Measurements from ENCODE around the gene PREP. TPM values are rescaled to one million over a fixed set of nuclear protein-coding genes. Genes with fewer than 3 reads are reported as not detected.
"Not testable (repeated sequence)": the region's sequence is repeated elsewhere in the genome, so short reads cannot be mapped to it uniquely, and the experiment has no call there.

The PREP gene
- total RNA-seq (2014; rRNA removed; shearing (Covaris generic); ENCODE audit: low replicate concordance): 15.9 and 34.6 TPM in 2 replicates

DNA sequence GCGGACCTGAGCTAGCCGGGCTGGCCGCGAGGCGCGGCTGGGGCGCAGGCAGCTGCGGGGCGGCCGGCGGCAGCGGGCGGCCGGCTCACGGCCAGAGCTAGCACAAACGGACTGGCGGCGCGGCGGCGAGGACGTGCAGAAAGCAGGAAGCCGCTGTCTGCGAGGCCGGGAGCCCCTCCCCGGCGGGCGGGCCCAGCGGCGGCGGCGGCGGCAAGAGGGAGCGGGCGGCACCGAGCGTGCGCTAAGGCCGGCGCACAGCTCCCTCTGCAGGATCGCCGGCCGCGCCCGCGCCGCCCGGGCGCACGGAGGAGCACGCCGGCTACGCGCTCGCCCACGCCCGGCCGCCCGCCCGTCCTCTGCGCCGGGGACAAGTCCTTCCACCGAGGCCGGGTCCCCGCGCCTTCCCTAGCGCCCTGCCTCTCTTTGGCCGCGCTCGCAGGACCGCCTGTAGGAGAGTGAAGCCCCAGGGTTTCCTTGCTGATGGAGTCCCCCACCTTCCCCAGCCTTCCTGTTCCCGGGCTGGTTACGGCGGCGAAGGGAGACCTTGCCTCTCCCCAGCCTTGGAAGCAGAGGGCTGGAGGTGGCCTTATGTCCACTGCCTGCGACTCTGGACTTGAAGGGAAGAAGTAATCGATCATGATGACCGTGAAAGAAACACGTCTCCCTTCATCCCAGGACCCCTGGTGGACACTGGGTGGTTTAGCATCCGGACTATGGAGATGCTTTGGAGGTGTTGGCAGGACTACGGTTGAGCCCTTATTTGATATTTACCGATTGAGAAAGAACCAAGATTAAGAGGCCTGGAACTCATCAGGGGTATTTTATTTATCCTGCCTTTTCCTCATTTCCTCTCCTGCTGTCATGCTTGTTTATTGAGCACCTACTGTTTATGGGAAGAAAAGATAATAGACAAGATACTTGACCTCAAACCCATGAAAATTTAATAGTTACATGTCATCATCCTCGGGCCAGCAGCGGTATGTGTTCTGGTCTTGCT is at the start of gene PREP:
TSS of gene PREP (minus strand) at position 144 of the 997 bp plus-strand sequence. CDS start 191 bp downstream, outside the sequence.
- H3K9me3 ChIP-seq: no peaks in the 10 kb centered on the region
- no peaks in the 10 kb centered on the region for H3K36me3 ChIP-seq
- peak; percentile 90 for DNase-seq
- no peaks in the 10 kb centered on the region for H3K27me3 ChIP-seq
- peak within 1 kb of the TSS; percentile 95 for H3K4me3 ChIP-seq

DNA sequence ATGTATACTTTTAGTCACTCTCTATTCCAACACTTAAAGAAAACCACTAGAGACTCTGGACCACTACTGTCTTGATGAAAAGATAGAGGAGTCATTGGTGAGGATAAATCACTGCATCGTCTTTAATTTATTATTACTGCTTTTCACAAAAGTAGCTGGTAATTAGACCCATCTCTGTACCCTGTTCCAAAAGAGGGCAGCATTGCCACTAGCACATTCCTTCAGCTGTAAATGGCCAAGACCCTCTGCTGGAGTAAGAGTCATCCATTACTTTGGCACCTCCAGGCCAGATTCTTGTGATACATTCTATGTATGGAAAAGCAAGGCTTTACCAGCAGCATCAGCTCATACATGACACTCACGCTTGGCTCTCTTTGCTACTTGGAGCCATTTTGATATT is 49.5 kb upstream of the PREP start:
- Histone ChIP-seq H3K27me3 (no peaks in the 10 kb centered on the region), H3K36me3 (no peaks in the 10 kb centered on the region), H3K9me3 (no peaks in the 10 kb centered on the region), H3K4me3 (no peak overlapping the region)
- DNase-seq: no peak

DNA sequence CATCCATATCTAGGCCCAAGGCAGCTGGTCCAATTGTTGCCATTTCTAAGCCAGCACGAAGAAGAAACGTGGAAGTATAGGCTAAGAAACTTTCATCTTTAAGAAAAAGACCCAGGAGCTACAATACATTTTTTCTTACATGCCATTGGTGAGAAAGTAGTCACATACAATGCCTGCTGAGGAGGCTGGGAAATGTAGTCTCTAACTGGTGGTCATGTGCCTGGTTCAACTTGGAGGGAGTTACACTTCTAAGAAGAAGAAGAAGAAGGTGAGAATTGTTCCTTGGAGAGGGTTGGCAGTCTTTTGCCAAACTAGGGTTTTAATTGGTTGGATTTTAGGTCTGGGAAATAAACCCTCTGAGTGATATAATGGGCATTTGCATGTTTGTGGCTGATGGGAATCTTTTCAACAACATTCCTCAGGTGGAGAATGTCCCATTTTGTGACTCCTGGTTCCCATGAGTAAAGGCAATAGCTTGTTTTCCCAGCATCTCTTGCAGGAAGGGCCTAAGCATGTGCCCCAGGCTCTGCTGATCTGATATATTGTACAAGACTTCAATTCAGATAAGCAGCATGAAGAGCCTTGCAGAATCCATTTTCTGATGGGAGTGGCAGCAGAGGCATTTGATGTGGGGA is 47.0 kb upstream of the PREP start:
- H3K36me3 ChIP-seq: no peaks in the 10 kb centered on the region
- no peak for DNase-seq

DNA sequence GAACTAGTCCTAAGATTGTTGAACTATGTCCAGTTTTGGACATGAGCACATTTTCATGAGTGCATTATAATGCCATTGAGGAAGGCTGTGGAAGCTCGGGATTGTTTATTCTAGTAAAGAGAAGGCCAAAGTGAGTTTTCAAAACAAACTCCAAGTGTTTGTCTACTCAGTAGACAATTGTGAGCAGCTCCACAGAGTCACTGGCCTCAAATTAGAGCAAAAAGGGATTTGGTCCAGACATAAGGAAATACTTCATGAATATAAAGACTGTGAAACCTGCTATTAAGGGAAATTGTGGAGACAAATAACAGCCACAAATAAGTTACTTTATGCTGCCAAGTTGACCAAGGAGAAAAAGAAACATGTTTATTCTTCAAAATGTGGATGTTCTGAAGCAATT is 42.6 kb upstream of the PREP start:
- DNase-seq: no peak
- Histone ChIP-seq H3K27me3 (no peaks in the 10 kb centered on the region), H3K36me3 (no peaks in the 10 kb centered on the region), H3K4me3 (no peak overlapping the region), H3K9me3 (peaks cover 2% of the 10 kb centered on the region; the same call in 1 of the 2 replicates)

More for the DNA sequence above, 47.0 kb upstream of the PREP start:
- Histone ChIP-seq H3K27me3 (no peaks in the 10 kb centered on the region), H3K9me3 (no peaks in the 10 kb centered on the region), H3K4me3 (no peak overlapping the region)

DNA sequence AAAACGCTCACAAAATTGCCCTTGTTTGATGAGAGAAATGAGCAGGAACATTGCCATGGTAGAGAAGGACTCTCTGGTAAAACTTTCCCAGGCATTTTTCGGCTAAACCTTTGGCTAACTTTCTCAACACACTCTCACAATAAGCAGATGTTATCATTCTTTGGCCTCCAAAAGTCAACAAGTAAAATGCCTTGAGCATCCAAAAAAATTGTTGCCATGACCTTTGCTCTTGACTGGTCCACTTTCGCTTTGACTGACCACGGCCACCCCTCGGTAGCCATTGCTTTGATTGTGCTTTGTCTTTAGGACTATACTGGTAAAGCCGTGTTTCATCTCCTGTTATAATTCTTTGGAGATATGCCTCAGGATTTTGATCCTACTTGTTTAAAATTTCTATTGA is 41.1 kb upstream of the PREP start:
- Histone ChIP-seq H3K36me3 (no peaks in the 10 kb centered on the region), H3K4me3 (no peak overlapping the region), H3K27me3 (no peaks in the 10 kb centered on the region), H3K9me3 (peaks cover 2% of the 10 kb centered on the region; the same call in 1 of the 2 replicates)
- DNase-seq: no peak

DNA sequence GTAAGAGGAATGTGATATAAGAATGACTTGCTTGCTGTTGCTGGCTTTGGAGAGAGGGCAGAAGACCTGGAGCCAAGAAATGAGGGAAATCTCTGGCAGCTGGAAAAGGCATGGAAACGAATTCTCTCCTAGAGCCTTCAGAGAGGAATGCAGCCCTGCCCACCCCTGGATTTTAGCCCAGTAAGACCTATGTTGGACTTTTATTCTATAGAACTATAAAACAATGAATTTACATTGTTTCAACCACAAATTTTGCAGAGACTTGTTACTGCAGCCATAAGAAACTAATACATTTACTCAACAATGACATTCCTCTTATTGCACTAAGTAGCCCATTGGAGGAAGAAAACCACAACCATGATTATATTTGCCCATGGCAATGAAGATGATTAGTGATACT is 39.5 kb upstream of the PREP start:
- Histone ChIP-seq H3K36me3 (no peaks in the 10 kb centered on the region), H3K9me3 (peaks cover 2% of the 10 kb centered on the region; the same call in 1 of the 2 replicates)
- peak; percentile 45 for DNase-seq

DNA sequence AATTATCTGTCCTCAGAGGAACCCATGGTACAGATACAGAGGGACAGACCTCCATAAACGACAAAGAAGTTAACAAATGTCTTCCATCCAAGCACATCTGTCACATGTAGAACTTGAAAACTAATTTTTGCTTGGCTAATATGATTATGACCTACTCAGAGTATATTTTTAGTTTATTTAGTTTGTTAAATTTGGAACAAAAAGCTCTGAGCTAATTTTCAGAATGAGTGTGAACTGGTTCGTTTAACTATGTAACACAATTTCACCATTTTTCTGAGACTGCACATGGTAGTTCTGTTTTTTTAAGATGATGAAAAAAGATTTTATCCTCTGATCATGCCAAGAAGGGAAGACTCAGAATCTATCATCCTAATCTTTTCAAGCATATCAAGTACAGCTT is 34.4 kb upstream of the PREP start:
- no peaks in the 10 kb centered on the region for H3K27me3 ChIP-seq
- H3K9me3 ChIP-seq: no peaks in the 10 kb centered on the region; the same call in 1 of the 2 replicates
- no peaks in the 10 kb centered on the region for H3K36me3 ChIP-seq
- no peak overlapping the region for H3K4me3 ChIP-seq
- no peak for DNase-seq

More for the DNA sequence above, 39.5 kb upstream of the PREP start:
- no peak overlapping the region for H3K4me3 ChIP-seq
- no peaks in the 10 kb centered on the region for H3K27me3 ChIP-seq

DNA sequence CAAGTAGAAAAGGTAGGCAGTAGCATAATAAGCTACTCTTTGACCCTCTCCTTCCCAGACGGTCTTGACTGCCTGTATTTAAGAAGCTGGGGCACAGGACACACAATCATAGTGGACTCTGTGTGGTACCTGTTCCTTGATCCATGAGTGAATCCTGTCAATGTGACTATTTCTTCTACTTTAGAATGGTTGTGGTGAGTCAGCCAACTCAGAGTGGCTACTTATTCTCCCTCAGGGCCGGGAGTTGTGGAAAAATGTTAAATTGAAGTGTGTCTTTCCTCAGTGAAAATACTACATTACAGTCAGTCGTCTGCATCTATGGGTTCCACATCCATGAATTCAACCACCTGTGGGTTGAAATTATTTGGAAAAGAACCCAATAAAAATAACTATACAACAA is 30.8 kb upstream of the PREP start:
- H3K9me3 ChIP-seq: no peaks in the 10 kb centered on the region; the same call in 1 of the 2 replicates
- no peaks in the 10 kb centered on the region for H3K36me3 ChIP-seq
- no peak overlapping the region for H3K4me3 ChIP-seq
- DNase-seq: no peak
- no peaks in the 10 kb centered on the region for H3K27me3 ChIP-seq

DNA sequence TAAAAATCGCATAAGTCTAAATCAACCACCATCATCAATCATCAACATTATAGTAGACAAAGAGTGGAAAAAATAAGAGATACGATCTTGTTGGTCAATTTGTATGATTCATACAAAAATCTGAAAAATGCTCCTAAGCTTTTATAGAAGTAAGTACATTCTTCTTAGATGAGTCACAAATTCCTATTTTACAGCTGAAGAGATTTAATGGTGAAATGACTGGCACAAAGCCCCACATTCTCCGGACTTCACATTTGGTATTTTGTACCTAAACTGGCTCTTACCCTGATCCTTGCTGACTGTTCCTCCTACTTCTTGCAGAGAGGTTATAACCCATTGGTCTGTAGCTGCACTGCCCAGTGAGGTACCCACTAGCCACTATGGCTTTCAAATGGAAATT is 29.9 kb upstream of the PREP start:
- DNase-seq: peak; percentile 58
- no peaks in the 10 kb centered on the region; the same call in 1 of the 2 replicates for H3K9me3 ChIP-seq
- no peaks in the 10 kb centered on the region for H3K27me3 ChIP-seq

DNA sequence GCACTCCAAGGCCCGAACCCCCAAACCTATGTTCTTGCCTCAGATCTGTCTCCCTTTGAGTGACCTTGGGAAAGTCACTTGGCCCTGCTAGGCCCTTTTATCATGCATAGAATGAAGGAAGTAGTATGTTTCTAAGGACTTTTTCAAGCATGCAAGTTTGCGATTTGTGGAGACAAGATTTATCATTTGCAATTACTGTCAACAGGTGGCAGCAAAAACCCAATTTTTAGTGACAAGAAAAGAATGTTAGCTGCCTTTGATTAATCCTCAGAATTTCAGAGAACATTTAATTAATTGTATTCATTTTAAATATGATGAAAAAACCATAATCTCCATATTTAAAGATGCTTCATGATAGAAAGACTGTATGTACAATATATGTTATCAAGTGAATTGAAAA is 28.3 kb upstream of the PREP start:
- no peaks in the 10 kb centered on the region for H3K36me3 ChIP-seq
- no peak for DNase-seq
- no peaks in the 10 kb centered on the region; the same call in 1 of the 2 replicates for H3K9me3 ChIP-seq
- H3K4me3 ChIP-seq: no peak overlapping the region
- H3K27me3 ChIP-seq: no peaks in the 10 kb centered on the region

More for the DNA sequence above, 29.9 kb upstream of the PREP start:
- H3K36me3 ChIP-seq: no peaks in the 10 kb centered on the region
- no peak overlapping the region for H3K4me3 ChIP-seq

DNA sequence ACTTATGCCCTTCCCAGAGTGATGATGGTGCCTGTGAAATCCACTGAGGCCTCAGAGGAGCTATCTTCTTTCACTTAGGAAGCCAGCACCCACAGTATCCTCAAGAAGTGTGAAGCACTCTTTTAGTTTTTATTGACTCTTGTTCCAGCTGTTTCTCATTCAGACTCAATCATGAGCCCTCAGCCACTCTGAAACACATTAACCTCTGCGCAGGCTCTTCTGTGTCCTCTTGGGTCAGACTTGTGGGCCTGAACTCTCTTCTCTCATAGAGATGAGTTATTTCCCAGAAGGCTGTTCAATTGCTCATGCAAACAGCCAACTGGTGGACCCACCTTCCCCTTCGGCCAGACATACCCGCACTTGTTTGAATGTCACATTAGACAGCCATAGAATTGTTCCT is 27.8 kb upstream of the PREP start:
- Histone ChIP-seq H3K4me3 (no peak overlapping the region), H3K36me3 (no peaks in the 10 kb centered on the region)
- DNase-seq: no peak

DNA sequence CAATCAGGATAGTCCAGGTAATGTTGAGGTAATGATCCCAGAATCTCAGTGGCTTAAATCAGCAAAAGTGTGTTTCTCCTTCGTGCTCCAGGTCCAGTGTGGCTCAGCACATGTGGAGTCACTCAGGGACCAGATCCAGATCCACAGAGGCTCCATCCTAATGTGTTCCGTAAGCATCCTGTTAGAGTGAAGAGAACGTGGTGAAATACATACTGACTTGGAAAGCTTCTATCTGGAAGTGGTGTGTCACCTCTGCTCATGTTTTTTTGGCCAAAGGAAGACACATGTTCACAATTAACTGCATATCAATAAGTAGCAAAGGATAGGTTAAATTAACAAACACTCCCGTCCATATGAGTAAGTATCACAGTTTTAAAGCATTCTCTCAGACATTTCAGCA is 26.8 kb upstream of the PREP start:
- no peaks in the 10 kb centered on the region for H3K36me3 ChIP-seq
- no peaks in the 10 kb centered on the region for H3K9me3 ChIP-seq
- H3K27me3 ChIP-seq: no peaks in the 10 kb centered on the region
- DNase-seq: no peak
- no peak overlapping the region for H3K4me3 ChIP-seq

More for the DNA sequence above, 27.8 kb upstream of the PREP start:
- no peaks in the 10 kb centered on the region; the same call in 1 of the 2 replicates for H3K9me3 ChIP-seq
- no peaks in the 10 kb centered on the region for H3K27me3 ChIP-seq

DNA sequence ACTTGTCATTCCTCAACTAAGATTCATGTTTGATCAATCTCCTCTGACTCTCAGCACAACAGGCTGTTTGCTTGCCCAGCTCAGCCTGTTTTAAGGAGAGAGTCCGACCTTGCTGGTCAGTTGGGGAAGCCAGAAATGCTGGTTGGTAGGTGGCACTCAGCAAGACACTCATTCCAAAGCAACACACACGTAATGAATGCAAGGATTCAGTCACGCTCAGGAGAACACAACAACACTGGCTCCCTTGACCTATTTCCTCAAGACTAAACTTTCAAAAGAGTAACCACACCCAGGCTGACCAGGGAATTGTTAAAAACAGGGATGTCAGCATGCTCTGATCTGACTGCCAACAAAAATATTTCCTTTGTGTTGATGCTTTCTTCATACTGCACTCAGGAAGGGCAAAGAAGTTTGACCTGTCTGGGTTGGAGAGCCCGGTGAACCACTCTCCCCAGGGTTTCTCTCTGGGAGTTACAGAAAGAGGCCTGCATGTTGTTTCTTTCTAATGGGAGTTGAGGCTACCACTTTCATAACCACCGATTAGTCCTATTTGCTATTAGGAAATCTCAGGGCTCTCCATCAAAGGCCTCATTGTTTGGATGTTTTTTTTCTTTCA is 25.6 kb upstream of the PREP start:
- peak; percentile 23 for DNase-seq
- H3K27me3 ChIP-seq: no peaks in the 10 kb centered on the region
- H3K4me3 ChIP-seq: no peak overlapping the region

DNA sequence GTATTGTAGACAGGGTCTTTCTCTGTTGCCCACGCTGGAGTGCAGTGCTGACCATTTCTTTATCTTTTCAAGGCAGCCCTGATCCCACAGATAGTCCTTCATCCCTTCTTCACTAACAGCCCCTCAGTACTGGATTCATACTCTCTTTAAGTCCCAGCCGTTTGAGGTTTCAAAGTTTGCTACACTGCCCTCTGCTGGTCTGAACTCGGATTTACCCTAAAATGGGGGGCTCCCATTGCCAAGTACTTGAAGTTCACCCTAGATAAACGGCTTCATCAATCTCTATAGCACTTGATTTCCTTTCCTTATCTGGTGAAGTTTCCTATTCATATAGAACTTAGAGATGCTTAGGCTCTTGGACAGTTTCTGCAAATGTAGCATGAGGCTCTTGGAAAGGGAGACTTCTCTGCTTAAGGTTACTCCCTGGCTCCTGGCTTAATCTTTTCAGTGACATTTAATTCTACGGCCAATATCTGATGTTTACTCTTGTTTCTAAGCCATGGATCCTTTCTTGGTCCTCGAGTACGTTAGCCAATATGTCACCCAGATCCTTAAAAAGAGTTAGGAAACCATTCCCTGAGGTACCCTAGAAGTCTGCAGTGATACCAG is 21.4 kb upstream of the PREP start:
- Histone ChIP-seq H3K4me3 (no peak overlapping the region), H3K9me3 (no peaks in the 10 kb centered on the region), H3K27me3 (no peaks in the 10 kb centered on the region), H3K36me3 (no peaks in the 10 kb centered on the region)
- DNase-seq: peak; percentile 19

More for the DNA sequence above, 25.6 kb upstream of the PREP start:
- Histone ChIP-seq H3K9me3 (no peaks in the 10 kb centered on the region), H3K36me3 (no peaks in the 10 kb centered on the region)

DNA sequence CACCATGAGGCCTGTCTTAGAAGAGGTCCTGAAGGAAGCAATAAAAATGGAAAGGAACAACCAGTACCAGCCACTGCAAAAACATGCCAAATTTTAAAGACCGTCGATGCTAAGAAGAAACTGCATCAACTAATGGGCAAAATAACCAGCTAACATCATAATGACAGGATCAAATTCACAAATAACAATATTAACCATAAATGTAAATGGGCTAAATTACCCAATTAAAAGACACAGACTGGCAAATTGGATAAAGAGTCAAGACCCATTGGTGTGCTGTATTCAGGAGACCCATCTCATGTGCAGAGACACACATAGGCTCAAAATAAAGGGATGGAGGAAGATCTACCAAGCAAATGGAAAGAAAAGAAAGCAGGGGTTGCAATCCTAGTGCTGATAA is 14.1 kb upstream of the PREP start:
- not testable (repeated sequence) for DNase-seq, H3K27me3 ChIP-seq, H3K9me3 ChIP-seq, H3K4me3 ChIP-seq, H3K36me3 ChIP-seq

DNA sequence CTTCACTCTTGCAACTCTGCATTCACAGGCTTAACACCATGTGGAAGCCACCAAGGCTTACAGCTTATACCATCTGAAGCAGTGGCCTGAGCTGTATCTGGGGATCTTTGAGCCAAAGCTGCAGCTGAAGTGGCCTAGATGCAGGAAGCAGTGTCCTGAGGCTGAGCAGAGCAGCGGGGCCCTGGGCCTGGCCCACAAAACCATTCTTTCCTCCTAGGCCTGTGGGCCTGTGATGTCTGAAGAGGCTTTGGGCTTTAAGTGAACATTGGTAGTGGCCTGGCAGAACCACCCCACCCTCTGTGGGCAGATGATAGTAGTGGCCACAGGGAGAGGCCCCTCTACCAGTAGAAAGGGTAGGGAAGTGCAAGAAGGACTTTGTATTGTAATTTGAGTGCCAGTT is 6.9 kb upstream of the PREP start:
- H3K4me3 ChIP-seq: no peak overlapping the region
- H3K27me3 ChIP-seq: no peaks in the 10 kb centered on the region
- H3K9me3 ChIP-seq: peaks cover 8% of the 10 kb centered on the region; the same call in 1 of the 2 replicates
- no peak for DNase-seq
- no peaks in the 10 kb centered on the region for H3K36me3 ChIP-seq
